Panc1 (cell line): ENCODE measurements around the gene C22orf23.

Experiments used
- CTCF ChIP-seq: fragments of 450-650 bp; IDR thresholded peaks from 2 replicates; pipeline ENCODE4 v1.5.1; 2017; ENCODE audit warnings: mild to moderate bottlenecking
- POLR2AphosphoS5 ChIP-seq: IDR thresholded peaks from 2 replicates; pipeline ENCODE4 v1.6.1; 2012; ENCODE audit warnings: mild to moderate bottlenecking, low read depth, low read length, moderate library complexity
- REST ChIP-seq, 2 experiments: IDR thresholded peaks; 2 replicates each; pipeline ENCODE4 v1.6.1; 2011 to 2012; ENCODE audit warnings: low read depth in 2 of 2, control low read depth in 1 of 2, low read length in 1 of 2, mild to moderate bottlenecking in 1 of 2, moderate library complexity in 1 of 2; ENCODE audit not compliant: insufficient read depth in 1 of 2
- SIN3A ChIP-seq: IDR thresholded peaks from 2 replicates; pipeline ENCODE4 v1.6.1; 2012; ENCODE audit warnings: low read depth, mild to moderate bottlenecking, low read length, moderate library complexity, borderline replicate concordance; ENCODE audit not compliant: insufficient read depth
- TCF7L2 ChIP-seq: IDR thresholded peaks from 2 replicates; pipeline ENCODE4 v1.6.1; 2011; ENCODE audit warnings: mild to moderate bottlenecking, low read depth, low read length, inconsistent platforms

DNA sequence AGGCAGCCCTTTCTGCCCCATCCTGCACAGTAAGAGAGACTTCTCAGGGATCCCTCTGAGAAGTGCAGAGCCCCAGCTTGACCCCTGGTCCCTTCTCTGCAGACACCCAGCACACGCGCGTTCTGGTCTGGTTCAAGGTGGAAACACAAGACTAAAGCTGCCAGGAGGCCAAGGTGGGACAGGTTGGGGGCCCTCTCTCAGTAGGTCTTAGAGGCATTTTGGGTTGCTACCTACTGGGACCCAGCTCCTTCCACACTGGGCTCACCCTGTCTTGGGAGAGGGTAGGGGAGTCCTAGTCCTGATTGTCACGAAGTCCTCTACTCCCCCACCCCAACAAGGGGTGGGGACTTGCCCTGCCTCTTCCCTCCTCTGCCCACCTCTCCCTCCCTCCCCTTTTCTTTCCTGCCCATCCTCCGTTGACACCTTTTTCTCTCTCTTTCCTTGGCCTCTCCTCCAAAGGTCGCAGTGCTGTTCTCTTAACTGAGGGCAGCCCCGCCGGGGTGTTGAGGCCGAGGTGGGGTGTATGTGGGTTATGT, 31.7 kb upstream of the C22orf23 start:
- TF ChIP-seq CTCF (no peak), REST (IDR thresholded peaks at IDR 0.05; ENCODE audit: insufficient read depth in 1 of 2, low read depth in 2 of 2, low read length in 1 of 2) (no peak), TCF7L2 (no peak), POLR2AphosphoS5 (no peak), SIN3A (no peak)
